ENCODE data around the gene SNRNP27. TPM values are rescaled to one million over a fixed set of nuclear protein-coding genes. Genes with fewer than 3 reads are reported as not detected.
A peak's percentile ranks its signal among the peaks of the same experiment; 100 is the strongest.

The SNRNP27 gene
- total and polyA plus RNA-seq, 9 of the 15 experiments (the other 6 are each of a cell fraction or from before 2014, with no cell fraction given), result 29.2 to 102 (median 65.7) TPM

DNA sequence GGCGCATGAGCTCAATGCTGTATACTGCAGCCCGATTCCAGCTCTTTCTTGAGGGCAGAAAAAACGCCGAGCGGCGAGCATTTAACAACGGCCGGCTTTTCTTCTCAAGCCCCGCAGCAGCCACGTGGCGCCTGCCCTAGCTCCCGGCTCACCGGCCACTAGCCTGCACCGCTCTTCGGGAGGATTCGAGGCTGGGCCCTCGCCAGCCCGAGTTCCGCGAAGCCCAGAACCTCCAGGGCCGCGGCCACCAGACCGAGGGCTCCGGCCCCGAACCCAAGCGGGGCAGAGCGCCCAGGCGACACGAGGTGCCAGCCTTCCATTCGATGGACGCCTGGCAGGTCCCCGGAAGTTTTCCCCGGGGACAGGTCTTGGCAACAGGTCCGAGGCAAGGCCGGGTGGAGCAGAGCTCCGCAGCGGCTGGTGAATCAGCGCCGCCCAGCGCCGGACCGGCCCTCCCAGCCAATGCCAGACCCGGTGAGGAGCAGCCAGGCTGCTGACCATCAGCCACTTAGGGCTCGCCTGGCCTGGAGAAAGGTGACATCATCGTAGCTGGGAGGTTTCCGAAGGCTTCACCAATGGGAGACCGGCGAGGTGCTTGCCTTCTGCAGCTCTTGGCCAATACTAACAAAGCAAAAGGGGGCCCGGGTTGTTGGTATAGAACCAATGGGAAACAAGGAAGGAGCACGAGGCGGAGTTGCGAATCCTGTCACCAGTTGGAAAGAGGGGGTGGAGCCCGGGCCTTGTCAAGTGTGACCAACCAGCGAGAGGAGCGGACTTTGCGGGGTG, 20.6 kb downstream of the SNRNP27 start (continued):
- TF ChIP-seq CREBBP (IDR thresholded peaks at IDR 0.05; ENCODE audit: low read depth, low read length) (no peak), SRSF3 (IDR thresholded peaks at IDR 0.05; ENCODE audit: insufficient read depth, low read length) (no peak), NUFIP1 (IDR thresholded peaks at IDR 0.05; ENCODE audit: partially characterized antibody) (no peak), MCM5 (IDR thresholded peaks at IDR 0.05; ENCODE audit: low read depth) (no peak), THRB (CRISPR knock-in tag; conservative IDR thresholded peaks at IDR 0.05) (no peak), EWSR1 (IDR thresholded peaks at IDR 0.05; ENCODE audit: borderline replicate concordance, low read depth, partially characterized antibody) (no peak), KLF16 (IDR thresholded peaks at IDR 0.05) (no peak), PYGO2 (tag; IDR thresholded peaks at IDR 0.05) (peak; percentile 41; the same call in 1 of the 2 replicates), TBL1XR1 (IDR thresholded peaks at IDR 0.05; ENCODE audit: low read length in 2 of 2) (peak in 1 of 2 experiments; percentile 71; a peak in 1 of 4 replicates), CHCHD3 (CRISPR knock-in tag; IDR thresholded peaks at IDR 0.05) (no peak; the same call in 1 of the 2 replicates), SMAD3 (CRISPR knock-in tag; conservative IDR thresholded peaks at IDR 0.05) (0 out of 2 replicates have a peak, but pooled peaks have one; percentile 48), HDAC2 (IDR thresholded peaks at IDR 0.05) (peak; percentile 91), NR2F6 (CRISPR knock-in tag; IDR thresholded peaks at IDR 0.05) (no peak), HNRNPLL (IDR thresholded peaks at IDR 0.05; ENCODE audit: low read depth, low read length, poor library complexity, severe bottlenecking) (peak; percentile 73), RB1 (IDR thresholded peaks at IDR 0.05; ENCODE audit: low read depth) (peak; percentile 73; the same call in 1 of the 2 replicates), FOXJ2 (tag; IDR thresholded peaks at IDR 0.05) (peak; percentile 82; the same call in 1 of the 2 replicates), SP1 (CRISPR knock-in tag; IDR thresholded peaks at IDR 0.05) (peak; percentile 91), ATF1 (CRISPR knock-in tag; IDR thresholded peaks at IDR 0.05) (no peak), ATF1 (tag; IDR thresholded peaks at IDR 0.05) (peak; percentile 94), POLR2AphosphoS5 (IDR thresholded peaks at IDR 0.05; ENCODE audit: control insufficient read depth, insufficient read depth, low read depth, low read length) (peak; percentile 82), TAF7 (tag; IDR thresholded peaks at IDR 0.05) (peak; percentile 90), ZNF699 (CRISPR knock-in tag; IDR thresholded peaks at IDR 0.05; ENCODE audit: insufficient replicate concordance) (no peak)
- TF ChIP-seq, protein P1, sequence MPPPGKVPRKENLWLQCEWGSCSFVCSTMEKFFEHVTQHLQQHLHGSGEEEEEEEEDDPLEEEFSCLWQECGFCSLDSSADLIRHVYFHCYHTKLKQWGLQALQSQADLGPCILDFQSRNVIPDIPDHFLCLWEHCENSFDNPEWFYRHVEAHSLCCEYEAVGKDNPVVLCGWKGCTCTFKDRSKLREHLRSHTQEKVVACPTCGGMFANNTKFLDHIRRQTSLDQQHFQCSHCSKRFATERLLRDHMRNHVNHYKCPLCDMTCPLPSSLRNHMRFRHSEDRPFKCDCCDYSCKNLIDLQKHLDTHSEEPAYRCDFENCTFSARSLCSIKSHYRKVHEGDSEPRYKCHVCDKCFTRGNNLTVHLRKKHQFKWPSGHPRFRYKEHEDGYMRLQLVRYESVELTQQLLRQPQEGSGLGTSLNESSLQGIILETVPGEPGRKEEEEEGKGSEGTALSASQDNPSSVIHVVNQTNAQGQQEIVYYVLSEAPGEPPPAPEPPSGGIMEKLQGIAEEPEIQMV (tag; conservative IDR thresholded peaks at IDR 0.05; ENCODE audit: low read depth), result no peak
- TF ChIP-seq, protein P2, sequence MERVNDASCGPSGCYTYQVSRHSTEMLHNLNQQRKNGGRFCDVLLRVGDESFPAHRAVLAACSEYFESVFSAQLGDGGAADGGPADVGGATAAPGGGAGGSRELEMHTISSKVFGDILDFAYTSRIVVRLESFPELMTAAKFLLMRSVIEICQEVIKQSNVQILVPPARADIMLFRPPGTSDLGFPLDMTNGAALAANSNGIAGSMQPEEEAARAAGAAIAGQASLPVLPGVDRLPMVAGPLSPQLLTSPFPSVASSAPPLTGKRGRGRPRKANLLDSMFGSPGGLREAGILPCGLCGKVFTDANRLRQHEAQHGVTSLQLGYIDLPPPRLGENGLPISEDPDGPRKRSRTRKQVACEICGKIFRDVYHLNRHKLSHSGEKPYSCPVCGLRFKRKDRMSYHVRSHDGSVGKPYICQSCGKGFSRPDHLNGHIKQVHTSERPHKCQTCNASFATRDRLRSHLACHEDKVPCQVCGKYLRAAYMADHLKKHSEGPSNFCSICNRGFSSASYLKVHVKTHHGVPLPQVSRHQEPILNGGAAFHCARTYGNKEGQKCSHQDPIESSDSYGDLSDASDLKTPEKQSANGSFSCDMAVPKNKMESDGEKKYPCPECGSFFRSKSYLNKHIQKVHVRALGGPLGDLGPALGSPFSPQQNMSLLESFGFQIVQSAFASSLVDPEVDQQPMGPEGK (CRISPR knock-in tag; IDR thresholded peaks at IDR 0.05; ENCODE audit: borderline replicate concordance), result no peak
